HG03558 (cell line): ENCODE results near the gene LHB.
"Not testable (repeated sequence)": the region's sequence is repeated elsewhere in the genome, so short reads cannot be mapped to it uniquely, and the experiment has no call there.

ENCODE experiments used
- ATAC-seq: cut with Tn5 transposase; IDR thresholded peaks from one replicate; pipeline ENCODE4 v1.9.1; 2021; ENCODE audit warnings: moderate number of reproducible peaks; ENCODE audit not compliant: unreplicated experiment; ENCODE audit errors: extremely low read depth

LHB gene

GRCh38 chr19:49017041-49017665 lies at the start of gene LHB:
LHB (minus strand) TSS chr19:49017091; CDS start chr19:49017081, 10 bp downstream.
- no peak for ATAC-seq

- ATAC-seq, result no peak
Observed at GRCh38 chr19:49065905-49066512, 49.1 kb upstream of the LHB start.

GRCh38 chr19:49064768-49065611 lies 48.1 kb upstream of the LHB start, which contains the start of gene NTF4:
NTF4 (minus strand) TSS chr19:49064818; CDS start chr19:49061997, 2,821 bp downstream.
- no peak for ATAC-seq

GRCh38 chr19:49064029-49064629 lies 47.2 kb upstream of the LHB start:
- ATAC-seq, result no peak

GRCh38 chr19:49061445-49061844 lies 44.6 kb upstream of the LHB start:
- ATAC-seq, result no peak

- no peak for ATAC-seq
Observed at GRCh38 chr19:49061000-49061399, 44.1 kb upstream of the LHB start.

- ATAC-seq, result no peak
Observed at GRCh38 chr19:49059053-49059452, 42.2 kb upstream of the LHB start.

- ATAC-seq, result no peak
Observed at GRCh38 chr19:49058562-49058961, 41.7 kb upstream of the LHB start.

- ATAC-seq, result no peak
Observed at GRCh38 chr19:49057636-49058234, 40.8 kb upstream of the LHB start, which contains the start of gene CGB7. CGB7 (minus strand) TSS chr19:49057749; CDS start chr19:49055375, 2,374 bp downstream.

GRCh38 chr19:49056902-49057596 lies 40.2 kb upstream of the LHB start:
- not testable (repeated sequence) for ATAC-seq

- no peak for ATAC-seq
Observed at GRCh38 chr19:49056101-49056901, 39.4 kb upstream of the LHB start.

- ATAC-seq, result not testable (repeated sequence)
Observed at GRCh38 chr19:49050376-49051033, 33.6 kb upstream of the LHB start.

GRCh38 chr19:49049834-49050233 lies 32.9 kb upstream of the LHB start:
- not testable (repeated sequence) for ATAC-seq

GRCh38 chr19:49049011-49049410 lies 32.1 kb upstream of the LHB start, which contains the start of gene CGB8:
CGB8 (minus strand) TSS chr19:49049111; CDS start chr19:49048739, 372 bp downstream.
- not testable (repeated sequence) for ATAC-seq

GRCh38 chr19:49043548-49043947 lies 26.7 kb upstream of the LHB start, which contains the start of gene CGB5:
CGB5 (plus strand) TSS chr19:49043848; CDS start chr19:49044210, 362 bp downstream.
- ATAC-seq, result not testable (repeated sequence)

GRCh38 chr19:49042666-49043065 lies 25.8 kb upstream of the LHB start:
- ATAC-seq, result not testable (repeated sequence)

- no peak for ATAC-seq
Observed at GRCh38 chr19:49042177-49042576, 25.3 kb upstream of the LHB start.

GRCh38 chr19:49039736-49040135 lies 22.8 kb upstream of the LHB start:
- ATAC-seq, result not testable (repeated sequence)
